OCI-M1 (cell line): ENCODE measurements around the gene LAMTOR5.
"Not testable (repeated sequence)": the region's sequence is repeated elsewhere in the genome, so short reads cannot be mapped to it uniquely, and the experiment has no call there.

Experiments
- DNase-seq: peaks from one replicate; lab custom pipeline; 2025; lab: John Stamatoyannopoulos, UW

The LAMTOR5 gene

GRCh38 chr1:110407260-110408210 is at the start of gene LAMTOR5:
Gene LAMTOR5 (minus strand): TSS chr1:110407694. CDS start chr1:110407620, 74 bp downstream.
- peak; percentile 95 for DNase-seq

- DNase-seq = no peak
Observed at GRCh38 chr1:110457206-110457605, 49.7 kb upstream of the LAMTOR5 start.

GRCh38 chr1:110455151-110455550 is 47.7 kb upstream of the LAMTOR5 start:
- peak; percentile 33 for DNase-seq

GRCh38 chr1:110454328-110454727 is 46.8 kb upstream of the LAMTOR5 start:
- no peak for DNase-seq

- no peak for DNase-seq
Observed at GRCh38 chr1:110453829-110454228, 46.3 kb upstream of the LAMTOR5 start.

- no peak for DNase-seq
Observed at GRCh38 chr1:110452330-110452729, 44.8 kb upstream of the LAMTOR5 start.

GRCh38 chr1:110450929-110451328 is 43.4 kb upstream of the LAMTOR5 start, which contains the start of gene PROK1:
Gene PROK1 (plus strand): TSS chr1:110451149. CDS start chr1:110451217, 68 bp downstream.
- DNase-seq = no peak

- peak; percentile 56 for DNase-seq
Observed at GRCh38 chr1:110449661-110450651, 42.5 kb upstream of the LAMTOR5 start.

- no peak for DNase-seq
Observed at GRCh38 chr1:110444561-110444960, 37.1 kb upstream of the LAMTOR5 start.

GRCh38 chr1:110443451-110443850 is 36.0 kb upstream of the LAMTOR5 start:
- no peak for DNase-seq

GRCh38 chr1:110441888-110442287 is 34.4 kb upstream of the LAMTOR5 start:
- no peak for DNase-seq

GRCh38 chr1:110440877-110441276 is 33.4 kb upstream of the LAMTOR5 start:
- DNase-seq = no peak

- not testable (repeated sequence) for DNase-seq
Observed at GRCh38 chr1:110439873-110440272, 32.4 kb upstream of the LAMTOR5 start.

- DNase-seq = peak; percentile 41
Observed at GRCh38 chr1:110438893-110439292, 31.4 kb upstream of the LAMTOR5 start.

GRCh38 chr1:110437645-110438299 is 30.3 kb upstream of the LAMTOR5 start:
- DNase-seq = not testable (repeated sequence)

- DNase-seq = no peak
Observed at GRCh38 chr1:110436635-110437034, 29.1 kb upstream of the LAMTOR5 start.

GRCh38 chr1:110434946-110435345 is 27.5 kb upstream of the LAMTOR5 start:
- DNase-seq = peak; percentile 81

GRCh38 chr1:110433803-110434202 is 26.3 kb upstream of the LAMTOR5 start:
- peak; percentile 83 for DNase-seq

GRCh38 chr1:110433213-110433612 is 25.7 kb upstream of the LAMTOR5 start:
- no peak for DNase-seq

- no peak for DNase-seq
Observed at GRCh38 chr1:110430901-110431300, 23.4 kb upstream of the LAMTOR5 start.

- no peak for DNase-seq
Observed at GRCh38 chr1:110430366-110430765, 22.9 kb upstream of the LAMTOR5 start.

- no peak for DNase-seq
Observed at GRCh38 chr1:110428946-110429345, 21.5 kb upstream of the LAMTOR5 start.
